ENCODE data around the gene PLA2G2C. TPM values are rescaled to one million over a fixed set of nuclear protein-coding genes. Genes with fewer than 3 reads are reported as not detected.

Gene PLA2G2C
- total and polyA plus RNA-seq, 2 of the 13 experiments (the other 11 are each of a cell fraction or from before 2014, with no cell fraction given) = not detected

DNA sequence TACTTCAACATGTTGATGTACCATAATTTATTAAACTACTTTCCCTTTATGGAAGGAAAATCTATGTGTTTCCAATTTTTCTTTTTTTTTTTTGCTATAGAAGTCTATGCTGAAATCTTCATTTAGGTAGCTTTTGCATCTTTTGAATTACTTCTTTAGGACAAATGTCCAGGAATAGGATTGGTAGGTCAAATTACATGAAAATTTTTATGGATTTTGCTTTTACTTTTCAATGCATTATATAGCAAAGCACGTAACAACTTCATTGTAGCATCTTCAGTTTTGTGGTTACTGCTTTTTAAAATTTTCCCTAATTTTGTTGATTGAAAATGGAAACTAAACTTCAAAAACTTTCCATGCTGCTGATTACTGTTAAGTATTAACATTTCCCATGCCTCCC lies 12.0 kb upstream of the PLA2G2C start:
- TF ChIP-seq FOSL1 (CRISPR knock-in tag; IDR thresholded peaks at IDR 0.05; ENCODE audit: borderline replicate concordance) (no peak), DR1 (CRISPR knock-in tag; IDR thresholded peaks at IDR 0.05) (no peak), RXRB (CRISPR knock-in tag; IDR thresholded peaks at IDR 0.05; ENCODE audit: borderline replicate concordance) (no peak), PRPF4 (IDR thresholded peaks at IDR 0.05; ENCODE audit: low read depth, low read length, poor library complexity, severe bottlenecking) (no peak), ZNF570 (CRISPR knock-in tag; IDR thresholded peaks at IDR 0.05; ENCODE audit: borderline replicate concordance) (no peak), PTBP1 (IDR thresholded peaks at IDR 0.05; ENCODE audit: low read depth, low read length, poor library complexity, severe bottlenecking) (no peak), BRCA1 (CRISPR knock-in tag; IDR thresholded peaks at IDR 0.05) (no peak), U2AF1 (optimal IDR thresholded peaks at IDR 0.05; ENCODE audit: low read depth, low read length) (no peak), HNF4G (IDR thresholded peaks at IDR 0.05; ENCODE audit: borderline replicate concordance, low read depth, low read length) (no peak), HNF4G (CRISPR knock-in tag; IDR thresholded peaks at IDR 0.05; ENCODE audit: borderline replicate concordance, low read depth) (no peak), MYC (CRISPR knock-in tag; IDR thresholded peaks at IDR 0.05; ENCODE audit: borderline replicate concordance) (no peak), ZNF230 (CRISPR knock-in tag; IDR thresholded peaks at IDR 0.05) (no peak), ZNF468 (CRISPR knock-in tag; IDR thresholded peaks at IDR 0.05) (no peak), TOPORS (CRISPR knock-in tag; IDR thresholded peaks at IDR 0.05) (no peak), ZNF343 (CRISPR knock-in tag; IDR thresholded peaks at IDR 0.05) (no peak)
- TF ChIP-seq, protein P1, sequence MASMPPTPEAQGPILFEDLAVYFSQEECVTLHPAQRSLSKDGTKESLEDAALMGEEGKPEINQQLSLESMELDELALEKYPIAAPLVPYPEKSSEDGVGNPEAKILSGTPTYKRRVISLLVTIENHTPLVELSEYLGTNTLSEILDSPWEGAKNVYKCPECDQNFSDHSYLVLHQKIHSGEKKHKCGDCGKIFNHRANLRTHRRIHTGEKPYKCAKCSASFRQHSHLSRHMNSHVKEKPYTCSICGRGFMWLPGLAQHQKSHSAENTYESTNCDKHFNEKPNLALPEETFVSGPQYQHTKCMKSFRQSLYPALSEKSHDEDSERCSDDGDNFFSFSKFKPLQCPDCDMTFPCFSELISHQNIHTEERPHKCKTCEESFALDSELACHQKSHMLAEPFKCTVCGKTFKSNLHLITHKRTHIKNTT (CRISPR knock-in tag; IDR thresholded peaks at IDR 0.05) = no peak
- TF ChIP-seq, protein P2, sequence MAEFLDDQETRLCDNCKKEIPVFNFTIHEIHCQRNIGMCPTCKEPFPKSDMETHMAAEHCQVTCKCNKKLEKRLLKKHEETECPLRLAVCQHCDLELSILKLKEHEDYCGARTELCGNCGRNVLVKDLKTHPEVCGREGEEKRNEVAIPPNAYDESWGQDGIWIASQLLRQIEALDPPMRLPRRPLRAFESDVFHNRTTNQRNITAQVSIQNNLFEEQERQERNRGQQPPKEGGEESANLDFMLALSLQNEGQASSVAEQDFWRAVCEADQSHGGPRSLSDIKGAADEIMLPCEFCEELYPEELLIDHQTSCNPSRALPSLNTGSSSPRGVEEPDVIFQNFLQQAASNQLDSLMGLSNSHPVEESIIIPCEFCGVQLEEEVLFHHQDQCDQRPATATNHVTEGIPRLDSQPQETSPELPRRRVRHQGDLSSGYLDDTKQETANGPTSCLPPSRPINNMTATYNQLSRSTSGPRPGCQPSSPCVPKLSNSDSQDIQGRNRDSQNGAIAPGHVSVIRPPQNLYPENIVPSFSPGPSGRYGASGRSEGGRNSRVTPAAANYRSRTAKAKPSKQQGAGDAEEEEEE (CRISPR knock-in tag; IDR thresholded peaks at IDR 0.05; ENCODE audit: borderline replicate concordance) = no peak
- TF ChIP-seq, protein P3, sequence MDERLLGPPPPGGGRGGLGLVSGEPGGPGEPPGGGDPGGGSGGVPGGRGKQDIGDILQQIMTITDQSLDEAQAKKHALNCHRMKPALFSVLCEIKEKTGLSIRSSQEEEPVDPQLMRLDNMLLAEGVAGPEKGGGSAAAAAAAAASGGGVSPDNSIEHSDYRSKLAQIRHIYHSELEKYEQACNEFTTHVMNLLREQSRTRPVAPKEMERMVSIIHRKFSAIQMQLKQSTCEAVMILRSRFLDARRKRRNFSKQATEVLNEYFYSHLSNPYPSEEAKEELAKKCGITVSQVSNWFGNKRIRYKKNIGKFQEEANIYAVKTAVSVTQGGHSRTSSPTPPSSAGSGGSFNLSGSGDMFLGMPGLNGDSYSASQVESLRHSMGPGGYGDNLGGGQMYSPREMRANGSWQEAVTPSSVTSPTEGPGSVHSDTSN (CRISPR knock-in tag; IDR thresholded peaks at IDR 0.05) = no peak
- TF ChIP-seq, protein P4, sequence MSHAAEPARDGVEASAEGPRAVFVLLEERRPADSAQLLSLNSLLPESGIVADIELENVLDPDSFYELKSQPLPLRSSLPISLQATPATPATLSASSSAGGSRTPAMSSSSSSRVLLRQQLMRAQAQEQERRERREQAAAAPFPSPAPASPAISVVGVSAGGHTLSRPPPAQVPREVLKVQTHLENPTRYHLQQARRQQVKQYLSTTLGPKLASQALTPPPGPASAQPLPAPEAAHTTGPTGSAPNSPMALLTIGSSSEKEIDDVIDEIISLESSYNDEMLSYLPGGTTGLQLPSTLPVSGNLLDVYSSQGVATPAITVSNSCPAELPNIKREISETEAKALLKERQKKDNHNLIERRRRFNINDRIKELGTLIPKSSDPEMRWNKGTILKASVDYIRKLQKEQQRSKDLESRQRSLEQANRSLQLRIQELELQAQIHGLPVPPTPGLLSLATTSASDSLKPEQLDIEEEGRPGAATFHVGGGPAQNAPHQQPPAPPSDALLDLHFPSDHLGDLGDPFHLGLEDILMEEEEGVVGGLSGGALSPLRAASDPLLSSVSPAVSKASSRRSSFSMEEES (CRISPR knock-in tag; IDR thresholded peaks at IDR 0.05) = no peak
- H3K4me1 ChIP-seq (ENCODE audit: insufficient read depth, low read length) = peaks cover 5% of the 10 kb centered on the region; the same call in 1 of the 2 replicates
- H3K79me2 ChIP-seq (ENCODE audit: insufficient read depth, low read length) = no peaks in the 10 kb centered on the region
- no peak overlapping the region for H3K27ac ChIP-seq (ENCODE audit: extremely low read length, insufficient read depth, low read length)
- ChIA-PET CTCF (ENCODE audit: low intra/inter-chr PET ratio, low total read pairs) (no interaction called here), POLR2A (no interaction called here)
- 6% methylated on average over 1 of the region's 1 CpG for WGBS (ENCODE audit: low lambda C conversion rate)
- no peak overlapping the region for H3K9ac ChIP-seq (ENCODE audit: insufficient read depth, low read depth, low read length)
- no peak overlapping the region for H3K4me3 ChIP-seq (replicated peaks in 1 of 3; ENCODE audit: insufficient read depth in 1 of 3, low read depth in 2 of 3, low read length in 3 of 3)
- no peak for ATAC-seq
- in situ Hi-C loops (cut with HindIII; ENCODE audit: extremely low pct_ligation_motif_present, low pct_unique_long_range_greater_than_20kb) (loop anchor here (10.0 kb wide), 1 partner anchor 223 kb away; the partner anchor contains the start of gene PLA2G2A), intact Hi-C loops (cut with micrococcal nuclease; ENCODE audit: unreplicated experiment) (no loop called here)
- no peak for FAIRE-seq
- no peaks in the 10 kb centered on the region for H3K9me3 ChIP-seq (ENCODE audit: low read length)
- no peaks in the 10 kb centered on the region for H3K36me3 ChIP-seq (replicated peaks in 1 of 2; ENCODE audit: control insufficient read depth in 1 of 2, insufficient read depth in 2 of 2, low read length in 2 of 2)
- no peak overlapping the region for H2AFZ ChIP-seq (ENCODE audit: low read length)
- peaks cover 3 to 20% of the 10 kb centered on the region in 2 experiments; a peak in 3 of 5 replicates for H3K27me3 ChIP-seq (ENCODE audit: control insufficient read depth in 1 of 2, insufficient read depth in 2 of 2, low read length in 2 of 2)
- no peak for DNase-seq (ENCODE audit: low spot score)
- H4K20me1 ChIP-seq (ENCODE audit: insufficient read depth, low read length) = no peaks in the 10 kb centered on the region
- no TSS peak for BruUV-seq (replicated peaks)
- H3K4me2 ChIP-seq (ENCODE audit: low read depth, low read length) = no peak overlapping the region

Measured in HepG2 (cell line).